ENCODE data around the gene PTPRO. TPM values are rescaled to one million over a fixed set of nuclear protein-coding genes. Genes with fewer than 3 reads are reported as not detected.

The PTPRO gene
- total RNA-seq, 1 experiment from 2014 or later = 2.8 TPM

- Histone ChIP-seq H3K4me1 (ENCODE audit: insufficient read depth, low read length, poor library complexity, severe bottlenecking) (peaks cover 11% of the 10 kb centered on the region), H3K4me3 (ENCODE audit: low read depth, low read length, poor library complexity, severe bottlenecking) (no peak overlapping the region), H3K27me3 (replicated peaks; ENCODE audit: insufficient read depth, low read depth, low read length, poor library complexity) (no peaks in the 10 kb centered on the region), H3K27ac (ENCODE audit: low read depth, low read length, poor library complexity, severe bottlenecking) (no peak overlapping the region), H3K36me3 (ENCODE audit: insufficient read depth, low read length, poor library complexity, severe bottlenecking) (no peaks in the 10 kb centered on the region), H3K9me3 (ENCODE audit: low read depth, low read length, poor library complexity, severe bottlenecking) (no peaks in the 10 kb centered on the region)
- DNase-seq (ENCODE audit: low spot score) = no peak
- ChIA-PET CTCF (interaction anchor here (0.6 kb wide), 1 partner anchor 41 kb away, joined by 4 read pairs; no protein-coding TSS in a partner anchor), POLR2A (ENCODE audit: low non-redundant PET) (no interaction called here)
- no TSS peak for BruUV-seq (replicated peaks)
- TF ChIP-seq CTCF (conservative IDR thresholded peaks at IDR 0.05; ENCODE audit: low read depth, low read length) = no peak
- TF ChIP-seq EZH2 (IDR thresholded peaks at IDR 0.05; ENCODE audit: borderline replicate concordance, low read depth, low read length, poor library complexity, severe bottlenecking) = no peak
- intact Hi-C loops (cut with micrococcal nuclease; ENCODE audit: unreplicated experiment) = no loop called here
These were observed 275.0 kb downstream of the PTPRO start for GRCh38 chr12:15597125-15597830.

GRCh38 chr12:15599266-15600037 is 277.1 kb downstream of the PTPRO start:
- TF ChIP-seq CTCF (conservative IDR thresholded peaks at IDR 0.05; ENCODE audit: low read depth, low read length) (no peak), EZH2 (IDR thresholded peaks at IDR 0.05; ENCODE audit: borderline replicate concordance, low read depth, low read length, poor library complexity, severe bottlenecking) (no peak)
- ChIA-PET CTCF (interaction anchor here (0.7 kb wide), 1 partner anchor 1902 kb away, joined by 3 read pairs; no protein-coding TSS in a partner anchor), POLR2A (ENCODE audit: low non-redundant PET) (no interaction called here)
- H3K36me3 ChIP-seq (ENCODE audit: insufficient read depth, low read length, poor library complexity, severe bottlenecking) = no peaks in the 10 kb centered on the region
- H3K4me3 ChIP-seq (ENCODE audit: low read depth, low read length, poor library complexity, severe bottlenecking) = no peak overlapping the region
- DNase-seq (ENCODE audit: low spot score) = peak; percentile 77
- no peaks in the 10 kb centered on the region for H3K27me3 ChIP-seq (replicated peaks; ENCODE audit: insufficient read depth, low read depth, low read length, poor library complexity)
- no peaks in the 10 kb centered on the region for H3K9me3 ChIP-seq (ENCODE audit: low read depth, low read length, poor library complexity, severe bottlenecking)
- H3K4me1 ChIP-seq (ENCODE audit: insufficient read depth, low read length, poor library complexity, severe bottlenecking) = peaks cover 22% of the 10 kb centered on the region
- no peak overlapping the region for H3K27ac ChIP-seq (ENCODE audit: low read depth, low read length, poor library complexity, severe bottlenecking)
- BruUV-seq (replicated peaks) = no TSS peak
- intact Hi-C loops (cut with micrococcal nuclease; ENCODE audit: unreplicated experiment) = no loop called here

- Histone ChIP-seq H3K4me3 (ENCODE audit: low read depth, low read length, poor library complexity, severe bottlenecking) (no peak overlapping the region), H3K27ac (ENCODE audit: low read depth, low read length, poor library complexity, severe bottlenecking) (no peak overlapping the region), H3K9me3 (ENCODE audit: low read depth, low read length, poor library complexity, severe bottlenecking) (no peaks in the 10 kb centered on the region), H3K4me1 (ENCODE audit: insufficient read depth, low read length, poor library complexity, severe bottlenecking) (peaks cover 22% of the 10 kb centered on the region), H3K27me3 (replicated peaks; ENCODE audit: insufficient read depth, low read depth, low read length, poor library complexity) (no peaks in the 10 kb centered on the region), H3K36me3 (ENCODE audit: insufficient read depth, low read length, poor library complexity, severe bottlenecking) (no peaks in the 10 kb centered on the region)
- ChIA-PET CTCF (no interaction called here), POLR2A (ENCODE audit: low non-redundant PET) (no interaction called here)
- TF ChIP-seq CTCF (conservative IDR thresholded peaks at IDR 0.05; ENCODE audit: low read depth, low read length) (no peak), EZH2 (IDR thresholded peaks at IDR 0.05; ENCODE audit: borderline replicate concordance, low read depth, low read length, poor library complexity, severe bottlenecking) (no peak)
- intact Hi-C loops (cut with micrococcal nuclease; ENCODE audit: unreplicated experiment) = no loop called here
- no TSS peak for BruUV-seq (replicated peaks)
- no peak for DNase-seq (ENCODE audit: low spot score)
These were observed 278.1 kb downstream of the PTPRO start for GRCh38 chr12:15600223-15600935.

Data from A673 (cell line).